Measurements from ENCODE around the gene CACNA2D3. TPM values are rescaled to one million over a fixed set of nuclear protein-coding genes. Genes with fewer than 3 reads are reported as not detected.

CACNA2D3 gene
- total RNA-seq, 2 experiments from 2014 or later = not detected

GRCh38 chr3:54733106-54734006, 611.0 kb downstream of the CACNA2D3 start:
- ChIA-PET CTCF (ENCODE audit: unreplicated experiment) (no interaction called here), POLR2A (no interaction called here)
- H3K4me3 ChIP-seq (ENCODE audit: low read depth, low read length, poor library complexity, severe bottlenecking) = no peak overlapping the region
- intact Hi-C loops (cut with micrococcal nuclease; ENCODE audit: unreplicated experiment) = no loop called here
- H3K27ac ChIP-seq (ENCODE audit: low read depth, low read length, poor library complexity, severe bottlenecking) = no peak overlapping the region
- no peaks in the 10 kb centered on the region for H3K9me2 ChIP-seq (ENCODE audit: insufficient read depth, low read length)
- no peak overlapping the region for H2AFZ ChIP-seq (ENCODE audit: low read length)
- no peaks in the 10 kb centered on the region for H3K36me3 ChIP-seq (ENCODE audit: insufficient read depth, low read length)
- no peaks in the 10 kb centered on the region for H3K79me2 ChIP-seq (ENCODE audit: insufficient read depth, low read depth, low read length)
- TF ChIP-seq EZH2phosphoT487 (IDR thresholded peaks at IDR 0.05; ENCODE audit: borderline replicate concordance, low read depth, low read length) (no peak), CTCF (conservative IDR thresholded peaks at IDR 0.05; ENCODE audit: low read length) (no peak)
- no peaks in the 10 kb centered on the region for H4K20me1 ChIP-seq (ENCODE audit: insufficient read depth, low read length)
- no peak overlapping the region for H3K4me2 ChIP-seq (ENCODE audit: low read length)
- H3K4me1 ChIP-seq (ENCODE audit: insufficient read depth, low read length, poor library complexity, severe bottlenecking) = no peaks in the 10 kb centered on the region
- no peaks in the 10 kb centered on the region for H3K9me3 ChIP-seq (ENCODE audit: low read length)
- BruUV-seq (replicated peaks) = no TSS peak
- no peak for DNase-seq (ENCODE audit: low spot score)

GRCh38 chr3:54736459-54736858, 614.1 kb downstream of the CACNA2D3 start:
- Histone ChIP-seq H4K20me1 (ENCODE audit: insufficient read depth, low read length) (no peaks in the 10 kb centered on the region), H3K4me2 (ENCODE audit: low read length) (no peak overlapping the region), H3K4me3 (ENCODE audit: low read depth, low read length, poor library complexity, severe bottlenecking) (no peak overlapping the region), H3K27ac (ENCODE audit: low read depth, low read length, poor library complexity, severe bottlenecking) (no peak overlapping the region), H3K9me3 (ENCODE audit: low read length) (no peaks in the 10 kb centered on the region), H3K79me2 (ENCODE audit: insufficient read depth, low read depth, low read length) (no peaks in the 10 kb centered on the region), H3K4me1 (ENCODE audit: insufficient read depth, low read length, poor library complexity, severe bottlenecking) (no peaks in the 10 kb centered on the region), H3K9me2 (ENCODE audit: insufficient read depth, low read length) (no peaks in the 10 kb centered on the region), H3K36me3 (ENCODE audit: insufficient read depth, low read length) (no peaks in the 10 kb centered on the region), H2AFZ (ENCODE audit: low read length) (no peak overlapping the region)
- ChIA-PET CTCF (ENCODE audit: unreplicated experiment) (no interaction called here), POLR2A (interaction anchor here (0.7 kb wide), 1 partner anchor 16 kb away, joined by 3 read pairs; no protein-coding TSS in a partner anchor)
- intact Hi-C loops (cut with micrococcal nuclease; ENCODE audit: unreplicated experiment) = no loop called here
- DNase-seq (ENCODE audit: low spot score) = no peak
- no TSS peak for BruUV-seq (replicated peaks)
- no peak for TF ChIP-seq CTCF (conservative IDR thresholded peaks at IDR 0.05; ENCODE audit: low read length)
- TF ChIP-seq EZH2phosphoT487 (IDR thresholded peaks at IDR 0.05; ENCODE audit: borderline replicate concordance, low read depth, low read length) = no peak

GRCh38 chr3:54743755-54744154, 621.4 kb downstream of the CACNA2D3 start:
- Histone ChIP-seq H3K27ac (ENCODE audit: low read depth, low read length, poor library complexity, severe bottlenecking) (no peak overlapping the region), H4K20me1 (ENCODE audit: insufficient read depth, low read length) (no peaks in the 10 kb centered on the region), H3K9me2 (ENCODE audit: insufficient read depth, low read length) (no peaks in the 10 kb centered on the region), H3K36me3 (ENCODE audit: insufficient read depth, low read length) (no peaks in the 10 kb centered on the region), H3K4me1 (ENCODE audit: insufficient read depth, low read length, poor library complexity, severe bottlenecking) (no peaks in the 10 kb centered on the region), H3K9me3 (ENCODE audit: low read length) (no peaks in the 10 kb centered on the region), H3K4me2 (ENCODE audit: low read length) (no peak overlapping the region), H3K4me3 (ENCODE audit: low read depth, low read length, poor library complexity, severe bottlenecking) (no peak overlapping the region), H3K79me2 (ENCODE audit: insufficient read depth, low read depth, low read length) (no peaks in the 10 kb centered on the region), H2AFZ (ENCODE audit: low read length) (no peak overlapping the region)
- ChIA-PET POLR2A (no interaction called here), CTCF (ENCODE audit: unreplicated experiment) (no interaction called here)
- intact Hi-C loops (cut with micrococcal nuclease; ENCODE audit: unreplicated experiment) = no loop called here
- TF ChIP-seq EZH2phosphoT487 (IDR thresholded peaks at IDR 0.05; ENCODE audit: borderline replicate concordance, low read depth, low read length) (no peak), CTCF (conservative IDR thresholded peaks at IDR 0.05; ENCODE audit: low read length) (no peak)
- no peak for DNase-seq (ENCODE audit: low spot score)
- no TSS peak for BruUV-seq (replicated peaks)
